HG02852 (cell line): Measurements from ENCODE around the gene GRM8.

Experiments
- ATAC-seq: cut with Tn5 transposase; IDR thresholded peaks from one replicate; pipeline ENCODE4 v1.9.1; 2021; ENCODE audit warnings: mild to moderate bottlenecking, moderate library complexity; ENCODE audit not compliant: unreplicated experiment

Gene GRM8

DNA sequence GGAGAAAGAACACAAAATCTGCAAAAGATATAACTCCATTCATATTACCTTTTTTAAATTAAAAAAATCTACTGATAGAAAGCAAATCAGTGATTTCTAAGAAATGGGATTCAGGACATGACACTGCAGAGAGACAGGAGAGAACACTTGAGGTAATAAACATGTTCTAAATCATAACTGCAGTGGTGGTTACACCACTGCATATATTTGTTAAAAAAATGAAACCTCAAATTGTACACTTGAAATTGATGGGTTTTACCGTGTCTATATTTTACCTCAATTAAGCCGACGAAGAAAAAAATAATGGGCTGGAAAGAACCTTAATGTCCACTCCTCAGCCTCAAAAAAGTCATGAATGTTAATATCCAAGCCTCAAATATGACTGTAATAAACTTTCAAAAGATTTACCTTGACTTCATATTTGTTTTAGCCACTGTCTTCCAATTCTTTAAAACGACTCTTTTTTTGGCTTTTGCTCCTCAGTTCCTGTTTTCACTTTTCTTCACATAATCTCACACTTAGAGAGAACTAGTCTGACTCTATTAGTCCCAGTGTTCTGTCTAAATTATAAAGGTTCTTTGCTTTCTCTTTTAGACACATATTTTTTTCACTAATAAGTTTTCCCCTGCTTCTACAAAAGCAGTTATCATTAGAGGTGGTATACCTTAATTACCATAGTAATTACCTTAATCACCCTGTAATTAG is 502.4 kb downstream of the GRM8 start:
- ATAC-seq: peak; percentile 62

DNA sequence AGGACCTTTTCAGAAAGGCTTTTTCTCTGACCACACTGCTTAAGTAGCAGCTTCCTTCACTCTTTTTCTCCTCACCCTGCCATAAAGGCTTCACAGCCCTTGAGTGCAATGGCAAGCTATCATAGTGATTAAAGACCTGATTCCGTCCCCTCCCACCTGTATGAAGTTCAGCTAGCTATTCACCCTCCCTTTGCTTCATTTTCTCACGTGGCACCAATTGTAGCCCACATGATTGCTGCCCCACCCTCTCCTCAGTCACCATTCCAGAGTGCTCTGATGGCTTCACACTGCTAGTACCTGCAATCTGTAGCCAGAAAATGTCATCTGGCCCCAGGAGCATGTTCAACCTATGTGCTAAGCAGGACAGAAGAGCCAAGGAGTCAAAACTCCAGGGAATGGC is 523.8 kb downstream of the GRM8 start:
- ATAC-seq: no peak

DNA sequence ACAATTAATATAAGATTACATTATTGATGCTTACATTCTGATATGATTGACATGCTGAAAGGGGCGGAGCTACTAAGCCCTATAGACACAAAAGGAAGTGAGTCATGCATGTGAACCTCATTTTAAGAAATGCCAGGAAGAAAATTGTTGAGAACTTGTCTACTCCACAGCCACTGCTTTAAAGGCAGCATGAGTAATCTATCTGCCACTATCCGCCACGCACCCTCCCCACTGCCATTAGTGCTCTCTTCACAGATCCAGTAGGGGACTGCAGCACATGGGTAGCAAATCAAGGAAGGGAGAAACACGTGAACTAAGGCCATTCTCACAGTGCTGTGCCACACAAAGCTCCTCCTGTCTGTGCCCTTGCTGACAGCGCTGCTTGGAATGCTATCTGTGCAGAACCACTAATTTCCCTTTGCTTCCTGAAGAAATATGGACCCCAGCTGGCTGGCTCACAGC is 524.8 kb downstream of the GRM8 start:
- ATAC-seq: no peak

DNA sequence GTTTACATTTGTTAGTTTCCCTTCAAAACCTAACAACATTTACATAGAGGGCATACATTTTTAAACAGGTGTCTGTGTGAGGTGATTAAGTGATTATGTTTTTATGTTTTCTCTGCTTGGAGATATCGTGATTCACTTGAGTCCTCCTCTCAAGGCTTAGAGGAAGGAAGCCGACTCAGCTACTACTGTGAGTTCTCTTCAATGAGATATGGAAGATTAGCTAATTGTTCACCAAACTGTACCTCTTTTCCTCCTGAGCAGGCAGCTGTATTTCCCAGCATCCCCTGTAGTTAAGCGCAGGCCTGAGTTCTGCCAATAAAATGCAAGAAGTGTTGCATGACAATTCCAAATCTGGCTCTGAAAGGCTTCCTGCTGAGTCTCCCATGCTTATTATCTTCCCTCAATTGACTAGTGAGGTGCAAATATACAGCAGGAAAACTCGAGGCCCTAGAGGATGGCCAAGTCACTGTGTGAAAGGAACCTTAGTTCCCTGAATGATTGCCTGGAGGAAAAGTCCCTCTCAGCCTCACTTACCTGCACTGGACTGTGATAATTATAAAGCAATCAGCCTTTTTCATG is 528.7 kb downstream of the GRM8 start:
- ATAC-seq: no peak

DNA sequence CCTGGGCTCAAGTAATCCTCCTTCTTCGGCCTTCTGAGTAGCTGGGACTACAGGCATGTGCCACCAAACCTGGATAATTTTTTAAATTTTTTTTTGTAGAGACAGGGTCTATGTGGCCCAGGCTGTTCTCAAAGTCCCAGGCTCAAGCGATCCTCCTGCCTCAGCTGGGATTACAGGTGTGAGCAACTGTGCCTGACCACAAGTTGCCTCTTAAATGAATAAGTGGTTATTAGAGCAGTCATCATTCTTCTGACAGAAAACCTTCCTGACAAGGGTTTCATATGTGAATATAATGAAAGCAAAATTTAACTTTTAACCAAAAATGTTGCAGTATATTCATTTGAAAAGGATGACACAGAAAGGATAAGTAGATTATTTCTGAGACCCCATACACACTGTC is 532.5 kb downstream of the GRM8 start:
- peak; percentile 96 for ATAC-seq

DNA sequence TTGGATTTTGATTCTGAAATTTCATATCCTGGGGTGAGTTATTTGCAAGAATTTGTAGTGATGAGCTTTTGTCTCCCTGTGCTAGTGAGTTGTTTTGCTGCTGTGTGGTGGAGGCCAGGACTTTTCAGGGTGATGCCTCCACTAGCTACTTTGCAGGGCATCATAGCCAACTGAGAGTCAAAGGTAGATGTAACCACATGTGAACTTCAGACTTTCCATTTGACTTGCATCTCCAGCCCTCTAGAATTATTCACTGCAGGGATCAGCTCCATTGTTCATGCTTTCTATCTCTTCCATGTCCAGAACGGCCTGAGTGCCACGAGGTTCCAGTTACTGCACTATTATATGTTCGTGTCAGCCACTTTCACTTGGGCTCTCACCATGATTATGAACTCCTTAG is 534.3 kb downstream of the GRM8 start:
- ATAC-seq: no peak

DNA sequence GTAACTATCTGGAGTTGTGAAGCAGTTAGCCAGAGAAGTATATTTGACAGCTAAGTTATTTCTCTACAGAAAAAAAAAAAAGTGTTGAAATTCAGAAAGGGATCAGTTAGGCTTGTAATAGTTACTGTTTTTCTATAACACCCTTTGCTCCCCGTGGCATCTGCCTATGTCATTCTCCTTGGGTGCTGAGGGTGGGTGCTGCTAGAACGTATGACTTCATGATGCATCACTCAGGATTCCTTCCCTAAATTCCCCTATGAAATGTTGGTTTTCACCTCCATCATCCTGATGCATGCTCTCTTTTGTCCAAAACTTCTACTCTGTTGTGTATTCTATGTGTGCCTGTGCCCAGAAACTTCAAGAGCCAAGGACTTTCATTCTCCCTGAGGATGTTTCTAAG is 536.4 kb downstream of the GRM8 start:
- no peak for ATAC-seq

DNA sequence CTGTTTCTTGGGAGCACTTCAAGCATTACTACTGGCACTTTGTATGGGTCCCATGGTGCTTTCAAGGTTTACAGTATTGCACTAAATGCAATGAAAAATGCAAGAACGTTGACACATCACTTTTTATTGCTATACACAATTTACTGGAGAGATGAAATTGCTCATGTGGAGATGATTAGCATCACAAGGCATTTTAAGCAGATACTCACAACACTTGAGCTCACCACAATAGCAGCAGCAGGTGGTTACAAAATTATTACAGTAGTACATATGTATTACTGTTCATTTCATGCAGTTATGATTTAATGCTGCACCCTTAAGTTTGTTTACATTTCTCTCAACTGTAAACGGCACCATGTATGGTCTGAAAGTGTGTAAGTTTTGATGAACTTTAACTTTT is 537.7 kb downstream of the GRM8 start:
- ATAC-seq: no peak

DNA sequence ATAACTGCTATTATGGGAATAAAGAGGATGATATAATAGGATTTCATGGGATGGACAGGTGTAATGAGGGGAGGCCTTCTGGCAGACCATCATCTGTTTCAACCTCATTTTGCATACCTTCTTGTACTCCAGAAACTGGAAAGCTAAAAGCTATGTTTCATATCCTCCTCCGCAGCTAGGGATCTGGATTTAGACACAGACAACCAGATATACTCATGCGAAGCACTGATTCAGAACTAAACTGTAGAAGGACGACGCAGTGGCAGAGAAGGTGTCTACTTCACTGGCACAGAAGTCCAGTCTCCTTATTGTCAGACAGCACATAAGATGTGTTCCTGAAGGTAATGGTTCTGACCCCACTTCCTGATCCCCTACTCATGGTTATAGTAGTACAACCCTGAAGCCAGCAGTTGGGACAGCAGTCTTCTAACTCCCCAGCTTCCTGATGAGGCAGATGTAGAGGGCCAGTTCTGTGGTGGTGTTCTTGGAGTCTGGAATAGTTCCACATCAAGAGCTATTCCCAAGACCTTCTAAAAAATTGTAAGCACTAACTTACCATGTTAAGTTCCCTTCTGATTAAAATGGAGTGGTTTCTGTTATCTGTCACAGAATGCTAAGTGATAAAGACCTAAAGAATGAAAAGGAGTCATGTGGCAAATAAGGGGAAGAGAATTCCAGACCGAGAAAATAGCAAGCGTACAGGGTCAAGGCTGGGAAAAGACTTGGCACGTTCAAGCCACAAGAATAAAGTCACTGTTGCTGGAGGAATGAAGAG is 550.3 kb downstream of the GRM8 start:
- peak; percentile 64 for ATAC-seq

DNA sequence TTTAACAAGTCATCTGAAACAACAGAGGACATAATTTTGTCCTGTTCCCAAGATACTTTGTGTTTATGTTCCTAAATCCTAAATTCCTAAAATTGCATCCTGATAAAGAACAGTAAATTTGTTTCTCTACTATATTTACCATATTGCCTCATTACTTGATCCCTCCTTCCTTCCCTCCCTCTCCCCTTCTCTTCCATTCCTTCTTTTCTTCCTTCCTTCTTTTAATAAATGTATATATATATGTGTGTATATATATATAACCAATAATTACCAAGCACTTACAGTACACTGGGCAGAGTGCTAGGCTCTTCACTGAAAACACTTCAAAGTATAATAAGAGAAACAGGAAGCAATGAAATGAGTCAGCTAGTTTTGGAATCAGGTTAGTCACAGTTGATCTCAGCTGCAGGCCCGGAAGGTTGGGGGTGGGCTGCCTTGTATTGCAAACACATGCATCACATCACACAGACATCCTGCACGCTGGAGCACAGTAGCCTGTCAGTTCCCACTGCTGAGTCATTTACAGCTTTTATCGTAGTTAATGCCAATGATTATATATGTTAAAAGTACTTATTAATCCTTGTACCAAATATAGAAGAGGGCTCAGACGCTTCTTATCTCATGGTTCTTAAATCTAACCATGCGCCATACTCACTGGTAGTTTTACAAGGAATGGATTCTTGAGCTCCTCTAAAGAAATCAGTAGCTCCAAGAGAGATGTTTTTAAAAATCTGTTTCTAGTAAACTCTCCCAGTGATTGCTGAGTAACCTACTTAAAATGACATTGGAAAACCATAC is 551.7 kb downstream of the GRM8 start:
- peak; percentile 80 for ATAC-seq

DNA sequence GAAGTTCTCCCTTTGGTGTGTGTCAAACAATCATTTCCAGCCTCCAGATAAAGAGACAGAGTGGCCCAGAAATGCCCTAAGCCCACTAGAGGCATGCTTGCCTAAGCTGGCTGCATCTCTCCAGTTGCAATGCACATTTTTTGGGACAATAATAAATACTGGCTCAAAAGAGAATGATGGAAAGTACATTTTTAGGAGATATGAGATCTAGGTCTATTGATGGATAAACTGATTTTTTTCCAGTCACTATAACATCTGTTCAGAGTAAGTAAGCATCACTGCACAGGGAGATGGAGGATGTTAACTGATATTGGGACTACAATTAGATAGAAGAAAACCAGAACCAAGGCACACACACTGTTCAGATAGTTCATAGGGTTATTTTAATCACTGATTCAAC is 553.0 kb downstream of the GRM8 start:
- no peak for ATAC-seq

DNA sequence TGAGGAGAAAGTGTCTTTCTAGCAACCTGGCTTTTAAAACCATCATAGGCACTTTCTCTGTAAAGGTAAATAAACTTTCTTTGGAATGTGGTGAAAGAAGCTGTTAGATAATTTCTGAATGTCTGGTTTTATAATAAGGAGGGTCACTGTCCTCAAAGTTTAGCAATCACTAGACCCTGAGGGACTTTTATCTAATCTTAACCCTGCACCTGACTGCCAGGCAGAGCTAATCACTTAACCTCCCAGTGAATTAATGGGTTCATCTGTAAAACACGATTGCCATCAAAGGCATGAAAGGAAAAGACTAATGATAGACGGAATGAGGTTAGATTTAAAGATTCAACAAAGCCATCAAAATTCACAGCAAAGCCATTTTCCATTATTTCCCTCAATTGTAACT is 553.8 kb downstream of the GRM8 start:
- no peak for ATAC-seq

DNA sequence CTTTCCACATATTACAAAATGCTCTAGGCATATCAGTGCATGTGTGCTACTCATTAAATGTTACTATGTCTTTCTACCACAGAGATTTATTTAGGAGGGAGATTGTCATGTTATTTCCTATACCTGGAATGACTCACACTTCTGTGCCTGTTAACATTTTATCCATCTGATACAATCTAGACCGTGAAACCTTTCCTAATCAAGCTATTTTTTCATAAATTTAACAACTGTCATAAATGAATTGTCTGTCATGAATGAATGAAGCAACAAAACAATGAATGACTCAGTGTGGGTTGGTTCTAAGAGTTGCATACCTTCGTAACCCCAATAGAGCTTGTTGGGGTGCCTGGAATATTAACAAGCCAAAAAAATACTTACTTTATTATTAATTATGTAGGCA is 554.3 kb downstream of the GRM8 start:
- no peak for ATAC-seq

DNA sequence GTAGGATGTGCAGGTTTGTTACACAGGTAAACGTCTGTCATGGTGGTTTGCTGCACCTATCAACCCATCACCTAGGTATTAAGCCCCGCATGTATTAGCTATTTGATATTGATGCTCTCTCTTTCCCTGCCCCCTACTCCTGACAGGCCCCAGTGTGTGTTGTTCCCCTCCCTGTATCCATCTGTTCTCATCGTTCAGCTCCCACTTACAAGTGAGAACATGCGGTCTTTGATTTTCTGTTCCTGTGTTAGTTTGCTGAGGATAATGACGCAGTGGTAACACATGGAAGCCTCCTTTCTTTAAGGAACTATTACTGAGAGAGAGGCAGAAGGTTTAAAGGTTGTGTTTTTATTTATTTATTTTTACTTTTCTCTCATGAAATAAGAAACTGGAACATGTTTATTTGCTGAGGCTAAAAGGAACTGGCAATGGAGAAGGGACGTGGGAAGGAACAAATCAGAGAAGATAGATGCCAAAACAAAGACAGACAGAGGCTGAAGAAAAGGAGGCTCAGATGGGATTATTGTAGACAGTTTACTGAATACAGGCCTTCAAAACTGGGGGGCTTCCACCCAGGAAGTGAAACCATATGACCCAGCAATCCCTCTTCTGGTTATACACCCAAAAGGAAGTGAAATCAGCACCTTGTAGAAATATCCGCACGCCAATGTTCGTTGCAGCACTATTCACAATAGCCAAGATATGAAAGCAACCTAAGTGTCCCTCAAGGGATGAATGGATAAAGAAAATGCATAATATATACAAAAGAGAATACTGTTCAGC is 556.3 kb downstream of the GRM8 start:
- ATAC-seq: peak; percentile 47

DNA sequence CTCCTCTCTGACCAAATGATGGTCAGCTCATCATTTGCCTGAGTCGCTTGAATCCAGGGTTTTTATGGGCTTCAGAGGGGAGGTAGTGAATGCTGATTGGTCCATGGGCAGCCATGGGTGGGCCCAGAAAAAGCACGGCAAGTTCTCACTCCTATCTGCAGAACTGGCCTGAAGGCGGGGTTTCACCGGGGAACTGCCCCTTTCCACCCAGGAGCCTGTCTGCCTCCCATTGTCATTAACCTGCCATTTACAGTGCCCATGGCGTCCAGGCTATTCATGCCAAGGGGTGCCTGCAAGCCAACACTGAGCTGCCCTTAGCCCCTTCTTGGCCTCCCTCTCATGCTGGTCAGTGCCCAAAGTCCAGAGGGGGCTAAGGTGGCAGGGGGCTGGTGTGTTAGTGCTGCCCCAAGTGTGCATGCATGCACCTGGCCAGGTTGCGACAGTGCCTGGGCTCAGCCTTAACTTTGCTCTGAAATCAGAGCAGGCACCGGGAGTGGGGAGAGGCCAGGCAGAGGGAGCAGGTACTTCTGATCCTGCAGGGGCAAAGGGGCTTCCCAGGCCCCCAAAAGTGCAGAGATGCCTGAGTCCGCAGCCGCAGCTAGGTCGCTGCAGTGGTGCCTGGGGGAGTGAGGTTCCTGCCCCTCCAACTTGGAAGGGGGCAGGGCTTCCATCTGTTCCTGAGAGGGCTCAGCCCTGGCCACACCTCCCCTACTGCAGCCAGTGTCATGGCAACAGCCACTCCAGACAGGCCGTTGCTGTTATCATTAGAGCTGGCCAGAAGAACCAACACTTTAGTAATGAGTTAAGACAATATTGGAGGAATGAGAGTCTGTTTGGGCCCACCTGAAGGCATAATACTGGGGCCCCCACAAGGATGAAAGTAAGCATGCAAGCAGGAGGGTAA is 561.6 kb downstream of the GRM8 start:
- ATAC-seq: no peak

DNA sequence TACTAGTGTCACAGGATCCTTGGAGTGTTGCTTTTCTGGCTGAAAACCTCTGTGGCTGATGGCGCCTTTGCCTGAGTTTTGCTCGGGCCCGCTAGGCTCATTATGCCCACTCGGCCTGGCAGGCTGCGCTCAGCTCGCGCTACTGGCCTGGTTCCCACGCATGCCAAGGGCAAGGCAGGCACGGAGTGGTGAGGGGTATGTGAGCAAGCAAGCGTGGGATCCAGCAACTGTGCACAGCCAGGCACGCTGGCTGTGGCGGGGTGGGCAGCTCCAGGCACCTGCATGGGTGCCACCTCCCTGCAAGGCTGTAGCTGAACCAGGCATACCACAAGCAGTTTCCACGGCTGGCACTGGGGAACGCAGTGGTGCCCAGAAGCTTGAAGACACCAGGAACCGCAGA is 562.6 kb downstream of the GRM8 start:
- ATAC-seq: no peak

DNA sequence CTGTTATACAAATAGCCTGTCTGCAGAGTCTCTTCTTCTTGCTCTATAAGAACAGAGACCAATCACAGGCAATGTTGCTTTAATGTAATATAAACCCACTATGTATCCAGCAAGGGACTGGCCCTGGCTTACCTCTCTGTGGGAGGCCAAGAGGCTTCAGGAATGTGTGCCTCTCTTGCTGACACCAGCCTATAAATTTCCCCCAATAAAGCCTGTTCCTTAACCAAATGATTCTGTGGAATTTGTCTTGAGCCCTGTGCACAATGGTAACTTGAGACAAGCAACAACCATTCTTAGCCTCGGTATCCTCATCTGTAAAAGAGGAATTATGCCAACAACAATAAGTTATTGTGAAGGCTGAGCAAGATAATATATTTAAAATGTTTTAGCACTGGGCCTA is 563.7 kb downstream of the GRM8 start:
- ATAC-seq: no peak

DNA sequence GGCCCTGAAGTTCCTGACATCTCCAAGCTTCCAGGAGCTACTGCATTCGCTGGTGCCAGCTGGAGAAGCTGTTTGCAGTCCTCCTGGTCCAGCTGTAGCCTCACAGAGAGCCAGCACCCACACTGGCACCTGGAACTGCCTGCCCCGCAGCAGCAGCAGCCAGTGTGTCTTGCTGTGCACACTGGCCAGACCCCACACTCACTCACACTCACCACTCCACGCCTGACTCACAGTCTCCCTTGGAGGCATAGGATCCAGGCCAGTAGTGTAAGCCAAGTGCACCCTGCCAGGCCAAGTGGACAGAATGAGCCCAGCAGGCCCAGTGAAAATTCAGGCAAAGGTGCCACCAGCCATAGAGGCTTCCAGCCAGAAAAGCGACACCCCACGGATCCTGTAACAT is 566.3 kb downstream of the GRM8 start:
- ATAC-seq: no peak

DNA sequence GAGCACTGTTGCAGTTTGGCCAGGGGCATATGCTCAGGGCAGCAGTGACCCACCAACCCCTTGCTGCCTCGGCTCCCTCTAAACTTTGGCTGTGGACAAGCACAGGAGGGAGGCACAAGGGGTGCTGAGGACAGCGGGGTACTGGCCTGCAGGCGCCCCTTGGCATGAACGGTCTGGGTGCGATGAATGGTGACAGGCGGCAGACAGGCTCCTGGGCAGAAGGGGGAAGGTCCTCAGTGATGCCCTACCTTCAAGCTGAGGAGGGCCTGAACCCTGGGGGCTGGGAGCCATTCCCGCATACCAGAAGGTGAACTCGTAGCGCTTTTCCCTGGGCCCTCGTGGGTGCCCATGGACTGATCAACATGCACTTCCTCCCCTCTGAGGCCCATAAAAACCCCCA is 567.1 kb downstream of the GRM8 start:
- ATAC-seq: no peak
